ENCODE measurements around the gene RFX1.

DNA sequence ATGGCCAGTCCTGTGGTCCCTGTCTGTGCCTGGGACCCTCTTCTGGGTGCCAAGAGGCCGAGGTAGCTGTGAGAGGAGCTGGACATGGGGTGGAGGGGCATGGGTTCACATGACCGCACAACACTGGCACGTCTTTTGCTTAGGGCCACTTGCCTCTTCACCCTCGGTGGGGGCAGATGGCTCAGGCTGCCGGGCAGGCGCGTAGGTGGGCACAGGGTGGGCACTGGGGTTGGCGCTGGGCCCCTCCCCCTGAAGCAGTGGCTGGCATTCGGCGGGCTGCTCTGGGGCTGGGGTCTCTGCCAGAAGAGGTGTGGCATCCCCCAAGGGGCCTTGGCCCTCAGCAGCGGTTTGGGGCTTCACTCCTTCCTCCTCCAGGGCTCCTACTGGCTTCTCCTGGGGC lies 47.4 kb upstream of the RFX1 start:
- TF ChIP-seq POLR2A (IDR thresholded peaks at IDR 0.05; ENCODE audit: low read length) (no peak), GATA1 (IDR thresholded peaks at IDR 0.05; ENCODE audit: low read depth, low read length) (no peak)

All from erythroblast (primary cell).